NCI-H69 (cell line): Measurements from ENCODE around the gene PROC.
"Not testable (repeated sequence)": the region's sequence is repeated elsewhere in the genome, so short reads cannot be mapped to it uniquely, and the experiment has no call there.

Experiments
- DNase-seq: peaks from one replicate; lab custom pipeline; 2025; lab: John Stamatoyannopoulos, UW

PROC gene

DNA sequence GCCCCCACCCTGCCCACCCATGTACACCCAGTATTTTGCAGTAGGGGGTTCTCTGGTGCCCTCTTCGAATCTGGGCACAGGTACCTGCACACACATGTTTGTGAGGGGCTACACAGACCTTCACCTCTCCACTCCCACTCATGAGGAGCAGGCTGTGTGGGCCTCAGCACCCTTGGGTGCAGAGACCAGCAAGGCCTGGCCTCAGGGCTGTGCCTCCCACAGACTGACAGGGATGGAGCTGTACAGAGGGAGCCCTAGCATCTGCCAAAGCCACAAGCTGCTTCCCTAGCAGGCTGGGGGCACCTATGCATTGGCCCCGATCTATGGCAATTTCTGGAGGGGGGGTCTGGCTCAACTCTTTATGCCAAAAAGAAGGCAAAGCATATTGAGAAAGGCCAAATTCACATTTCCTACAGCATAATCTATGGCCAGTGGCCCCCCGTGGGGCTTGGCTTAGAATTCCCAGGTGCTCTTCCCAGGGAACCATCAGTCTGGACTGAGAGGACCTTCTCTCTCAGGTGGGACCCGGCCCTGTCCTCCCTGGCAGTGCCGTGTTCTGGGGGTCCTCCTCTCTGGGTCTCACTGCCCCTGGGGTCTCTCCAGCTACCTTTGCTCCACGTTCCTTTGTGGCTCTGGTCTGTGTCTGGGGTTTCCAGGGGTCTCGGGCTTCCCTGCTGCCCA, 9.3 kb downstream of the PROC start:
- DNase-seq = no peak

DNA sequence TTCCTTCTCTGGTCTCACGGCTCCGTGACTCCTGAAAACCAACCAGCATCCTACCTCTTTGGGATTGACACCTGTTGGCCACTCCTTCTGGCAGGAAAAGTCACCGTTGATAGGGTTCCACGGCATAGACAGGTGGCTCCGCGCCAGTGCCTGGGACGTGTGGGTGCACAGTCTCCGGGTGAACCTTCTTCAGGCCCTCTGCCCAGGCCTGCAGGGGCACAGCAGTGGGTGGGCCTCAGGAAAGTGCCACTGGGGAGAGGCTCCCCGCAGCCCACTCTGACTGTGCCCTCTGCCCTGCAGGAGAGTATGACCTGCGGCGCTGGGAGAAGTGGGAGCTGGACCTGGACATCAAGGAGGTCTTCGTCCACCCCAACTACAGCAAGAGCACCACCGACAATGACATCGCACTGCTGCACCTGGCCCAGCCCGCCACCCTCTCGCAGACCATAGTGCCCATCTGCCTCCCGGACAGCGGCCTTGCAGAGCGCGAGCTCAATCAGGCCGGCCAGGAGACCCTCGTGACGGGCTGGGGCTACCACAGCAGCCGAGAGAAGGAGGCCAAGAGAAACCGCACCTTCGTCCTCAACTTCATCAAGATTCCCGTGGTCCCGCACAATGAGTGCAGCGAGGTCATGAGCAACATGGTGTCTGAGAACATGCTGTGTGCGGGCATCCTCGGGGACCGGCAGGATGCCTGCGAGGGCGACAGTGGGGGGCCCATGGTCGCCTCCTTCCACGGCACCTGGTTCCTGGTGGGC, 10.0 kb downstream of the PROC start:
- no peak for DNase-seq

GRCh38 chr2:127428815-127429109, 10.5 kb downstream of the PROC start:
- no peak for DNase-seq

DNA sequence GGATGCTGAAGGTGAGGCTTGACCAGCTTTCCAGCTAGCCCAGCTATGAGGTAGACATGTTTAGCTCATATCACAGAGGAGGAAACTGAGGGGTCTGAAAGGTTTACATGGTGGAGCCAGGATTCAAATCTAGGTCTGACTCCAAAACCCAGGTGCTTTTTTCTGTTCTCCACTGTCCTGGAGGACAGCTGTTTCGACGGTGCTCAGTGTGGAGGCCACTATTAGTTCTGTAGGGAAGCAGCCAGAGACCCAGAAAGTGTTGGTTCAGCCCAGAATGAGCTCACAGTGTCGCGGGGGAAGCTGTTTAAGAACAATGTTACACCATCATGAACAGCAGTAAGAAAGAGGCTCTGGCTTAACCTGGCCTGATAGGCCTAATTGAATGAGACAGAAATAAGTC, 11.1 kb downstream of the PROC start:
- no peak for DNase-seq

DNA sequence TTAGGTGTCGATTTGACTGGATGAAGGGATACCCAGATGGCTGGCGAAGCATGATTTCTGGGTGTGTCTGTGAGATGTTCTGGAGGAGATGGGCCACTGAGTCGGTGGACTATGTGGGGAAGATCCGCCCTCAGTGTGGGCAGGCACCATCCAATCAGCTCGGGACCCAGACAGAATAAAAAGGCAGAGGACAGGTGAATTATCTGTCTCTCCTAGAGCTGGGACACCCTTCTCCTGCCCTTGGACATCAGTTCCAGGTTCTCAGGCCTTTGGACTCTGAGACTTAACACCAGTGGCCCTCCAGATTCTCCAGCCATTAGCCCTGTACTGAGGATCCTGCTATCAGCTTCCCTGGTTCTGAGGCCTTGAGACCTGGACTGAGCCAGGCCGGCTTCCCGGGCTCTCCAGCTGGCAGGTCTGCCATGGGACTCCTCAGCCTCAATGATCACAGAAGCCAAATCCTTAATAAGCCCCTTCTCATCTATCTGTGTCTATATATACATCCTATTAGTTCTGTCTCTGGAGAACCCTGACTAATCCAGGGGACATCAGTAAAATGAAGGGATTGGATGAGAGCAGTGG, 11.7 kb downstream of the PROC start:
- no peak for DNase-seq

GRCh38 chr2:127431408-127432023, 13.3 kb downstream of the PROC start:
- no peak for DNase-seq

GRCh38 chr2:127434515-127434914, 16.3 kb downstream of the PROC start:
- DNase-seq = no peak

DNA sequence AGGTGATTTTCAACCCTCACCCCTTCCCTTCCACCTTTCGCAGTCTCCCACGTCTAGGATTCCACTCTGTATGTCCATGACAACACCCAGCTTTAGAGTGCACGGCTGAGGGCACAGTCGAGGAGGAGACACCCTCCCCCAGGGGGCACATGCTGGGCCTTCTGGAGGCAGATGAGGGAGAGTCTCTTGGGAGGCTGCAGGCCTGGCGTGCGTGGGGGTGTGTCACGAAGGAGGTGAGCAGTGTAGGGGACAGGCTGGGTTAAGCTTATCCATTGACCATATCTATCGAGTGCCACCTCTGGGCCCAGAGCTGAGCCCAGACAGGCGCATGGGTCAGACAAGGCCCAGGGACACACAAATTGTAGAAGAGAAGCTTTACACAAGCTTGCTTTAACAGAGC, 18.8 kb downstream of the PROC start:
- DNase-seq = no peak

DNA sequence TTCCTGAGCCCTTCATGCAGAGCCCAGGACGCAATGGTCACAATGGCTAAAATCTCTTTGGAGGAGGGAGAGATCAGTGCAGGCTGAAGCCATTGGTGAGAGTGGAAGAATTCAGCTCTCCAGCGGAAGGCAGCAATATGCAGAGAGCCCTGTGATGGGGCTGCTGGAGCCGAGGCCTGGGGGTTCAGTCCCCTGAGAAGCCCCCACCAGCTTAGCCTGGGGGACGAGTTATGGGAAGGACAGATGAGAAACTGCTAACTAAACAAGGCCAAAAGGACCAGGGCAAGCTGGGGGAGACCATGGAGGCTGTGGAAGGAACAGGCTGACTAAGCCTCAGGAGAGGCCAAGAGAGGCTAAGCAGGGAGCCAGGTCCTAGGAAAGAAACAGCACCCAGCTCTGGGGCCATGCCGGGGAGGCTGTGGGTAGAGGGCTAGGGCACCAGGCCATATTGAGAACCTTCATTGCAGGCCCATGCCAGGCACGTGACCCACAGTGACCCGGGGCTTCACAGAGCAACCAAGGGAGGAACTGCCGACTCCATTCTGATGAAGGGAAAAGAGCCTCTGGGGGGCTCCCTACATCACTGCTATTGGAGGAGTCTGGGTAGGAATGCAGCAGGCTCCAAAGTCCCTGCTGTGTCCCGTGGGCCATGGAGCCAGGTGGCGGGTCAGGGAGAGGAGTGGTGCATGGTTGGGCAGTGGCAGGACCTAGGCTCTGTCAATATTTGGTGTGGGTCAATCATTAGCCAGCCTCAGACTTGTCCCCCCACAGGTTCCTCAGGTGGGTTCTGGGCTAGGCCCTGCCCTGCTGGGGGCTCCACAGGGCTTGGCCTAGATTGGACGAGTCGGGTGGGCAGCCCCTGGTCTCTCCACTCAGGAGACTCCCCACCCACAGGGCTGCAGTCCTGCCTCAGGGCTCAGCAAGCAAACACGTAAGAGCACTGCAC, 19.8 kb downstream of the PROC start:
- DNase-seq = no peak

DNA sequence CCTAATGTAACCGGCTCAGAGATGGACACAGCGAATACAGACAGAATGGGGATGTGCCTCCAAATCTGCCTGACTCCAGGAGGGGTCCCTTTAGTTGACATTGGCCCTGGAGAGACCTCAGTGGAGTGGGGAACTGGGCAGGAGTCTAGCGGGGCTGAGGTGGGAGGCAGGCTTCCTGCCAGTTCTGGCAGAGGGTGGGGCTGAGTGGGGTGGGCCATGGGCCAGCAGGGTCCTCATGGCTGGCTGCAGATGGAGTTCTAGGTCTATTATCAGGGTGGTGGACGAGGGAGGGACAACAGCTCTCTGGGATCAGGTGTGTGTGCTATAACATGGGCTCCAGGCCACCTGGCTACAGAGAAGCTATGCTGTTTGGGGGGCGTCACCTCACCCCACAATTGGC, 21.1 kb downstream of the PROC start:
- DNase-seq = no peak

DNA sequence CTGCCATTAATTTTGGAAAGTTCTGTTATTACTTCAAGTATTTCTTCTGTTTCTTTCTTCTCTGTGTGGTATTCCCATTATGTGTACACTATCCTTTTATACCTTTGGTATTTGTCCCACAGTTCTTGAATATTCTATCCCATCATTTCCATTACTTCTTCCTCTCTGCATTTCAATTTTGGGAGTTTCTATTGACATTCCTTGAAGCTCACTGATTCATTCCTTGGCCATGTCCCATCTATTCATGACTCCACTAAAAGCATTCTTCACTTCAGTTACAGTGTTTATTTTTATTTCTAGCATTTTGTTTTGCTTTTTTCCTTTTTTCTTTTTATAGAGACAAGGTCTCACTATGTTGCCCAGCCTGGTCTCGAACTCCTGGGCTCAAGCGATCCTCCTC, 30.3 kb downstream of the PROC start:
- no peak for DNase-seq

DNA sequence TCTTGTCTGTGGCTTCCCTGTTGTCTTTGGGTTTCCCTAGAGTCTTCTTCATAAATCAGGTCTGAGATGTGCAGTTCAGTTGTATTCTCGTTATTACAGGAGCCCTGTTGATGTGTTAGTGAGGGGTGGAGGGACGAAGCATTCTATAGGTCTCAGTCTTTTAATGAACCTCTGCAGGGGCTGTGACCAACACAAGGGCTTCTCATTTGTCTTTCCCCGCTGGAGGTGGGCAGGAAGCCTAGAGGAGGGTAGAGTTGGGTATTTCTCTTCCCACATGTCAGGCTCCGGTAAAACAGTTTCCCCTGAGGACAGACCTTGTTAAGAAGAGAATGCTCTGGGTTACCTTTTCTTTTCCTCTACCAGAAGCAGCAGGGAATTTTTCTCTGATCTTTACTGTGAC, 31.2 kb downstream of the PROC start:
- DNase-seq = peak; percentile 77

DNA sequence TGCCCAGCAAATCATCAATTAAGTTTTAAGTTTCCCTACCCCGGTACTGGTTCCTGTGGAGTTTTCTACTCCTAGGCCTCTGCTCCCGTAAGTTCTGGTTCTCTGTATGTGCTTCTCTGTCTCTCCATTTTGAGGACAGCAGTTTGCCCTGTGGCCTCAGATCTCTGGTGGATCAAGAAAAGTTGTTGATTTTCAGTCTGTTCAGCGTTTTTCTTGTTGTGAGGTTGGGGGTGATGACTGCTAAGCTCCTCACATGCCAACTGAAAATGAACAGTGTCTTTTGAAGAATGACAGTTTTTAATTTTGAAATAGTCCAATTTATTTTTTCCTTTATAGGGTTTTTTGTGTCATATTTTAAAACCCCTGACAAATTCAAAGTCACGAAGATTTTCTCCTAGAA, 31.7 kb downstream of the PROC start:
- no peak for DNase-seq

DNA sequence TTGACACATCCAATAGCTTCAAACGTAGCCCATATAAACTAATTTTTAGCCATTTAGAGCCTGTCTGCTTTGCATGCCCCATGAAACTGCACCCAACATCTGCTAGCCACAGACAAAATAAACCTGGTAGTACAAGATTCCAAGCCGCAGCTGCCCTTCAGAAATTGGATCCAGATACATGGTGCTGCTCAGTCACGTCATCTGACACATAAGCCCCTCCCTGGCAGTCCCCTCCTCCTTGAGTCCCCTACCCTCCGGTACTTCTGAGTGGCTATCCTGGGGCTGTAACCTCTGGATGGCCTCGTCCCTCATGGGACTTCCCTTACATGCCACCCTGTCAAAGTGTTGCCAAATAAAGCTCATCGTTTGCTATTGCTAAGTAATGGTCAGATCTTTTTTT, 33.8 kb downstream of the PROC start:
- no peak for DNase-seq

- DNase-seq = not testable (repeated sequence)
Measured at GRCh38 chr2:127452423-127452822, 34.2 kb downstream of the PROC start.

- DNase-seq = no peak
Measured at GRCh38 chr2:127453013-127453391, 34.8 kb downstream of the PROC start.

GRCh38 chr2:127453392-127454171, 35.4 kb downstream of the PROC start:
- DNase-seq = peak; percentile 16

DNA sequence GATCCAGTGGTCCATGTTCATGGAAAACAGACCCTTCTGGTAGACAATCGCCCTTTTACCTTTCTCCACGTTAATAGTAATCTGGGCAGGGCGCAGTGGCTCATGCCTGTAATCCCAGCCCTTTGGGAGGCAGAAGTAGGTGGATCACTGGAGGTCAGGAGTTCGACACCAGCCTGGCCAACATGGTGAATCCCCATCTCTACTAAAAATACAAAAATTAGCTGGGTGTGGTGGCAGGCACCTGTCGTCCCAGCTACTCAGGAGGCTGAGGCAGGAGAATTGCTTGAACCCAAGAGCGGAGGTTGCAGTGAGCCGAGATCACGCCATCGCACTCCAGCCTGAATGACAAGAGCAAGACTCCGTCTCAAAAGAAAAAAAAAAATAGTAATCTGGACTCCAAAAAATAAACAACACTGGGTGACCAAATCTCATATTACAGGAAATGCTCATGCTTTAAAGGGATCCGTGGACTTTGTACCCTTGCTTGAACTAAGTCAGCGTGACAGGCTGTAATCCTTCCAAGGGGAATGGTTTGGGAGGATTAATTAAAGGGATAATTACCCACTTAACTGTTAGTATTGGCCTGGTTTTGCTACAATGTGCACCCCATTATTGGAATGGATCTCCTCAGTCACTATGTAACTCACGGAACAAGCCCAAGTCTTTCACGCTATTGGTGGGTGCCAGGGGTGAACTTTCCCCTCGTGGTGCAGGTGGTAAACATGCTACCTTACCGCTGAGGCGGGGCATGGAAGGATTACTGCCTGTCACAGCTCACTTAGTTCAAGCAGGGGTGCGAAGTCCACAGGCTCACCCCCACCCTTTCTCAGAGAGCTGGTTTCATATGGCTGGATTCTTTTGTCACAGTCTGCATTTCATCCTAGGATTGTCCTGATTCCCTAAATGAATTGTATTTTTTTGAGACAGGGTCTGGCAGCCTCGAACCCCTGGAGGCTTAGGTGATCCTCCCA, 36.7 kb downstream of the PROC start:
- peak; percentile 82 for DNase-seq

GRCh38 chr2:127455566-127456493, 37.6 kb downstream of the PROC start:
- peak; percentile 63 for DNase-seq
